ENCODE data around the gene PDE8A.
"Not testable (repeated sequence)": the region's sequence is repeated elsewhere in the genome, so short reads cannot be mapped to it uniquely, and the experiment has no call there.

The PDE8A gene

DNA sequence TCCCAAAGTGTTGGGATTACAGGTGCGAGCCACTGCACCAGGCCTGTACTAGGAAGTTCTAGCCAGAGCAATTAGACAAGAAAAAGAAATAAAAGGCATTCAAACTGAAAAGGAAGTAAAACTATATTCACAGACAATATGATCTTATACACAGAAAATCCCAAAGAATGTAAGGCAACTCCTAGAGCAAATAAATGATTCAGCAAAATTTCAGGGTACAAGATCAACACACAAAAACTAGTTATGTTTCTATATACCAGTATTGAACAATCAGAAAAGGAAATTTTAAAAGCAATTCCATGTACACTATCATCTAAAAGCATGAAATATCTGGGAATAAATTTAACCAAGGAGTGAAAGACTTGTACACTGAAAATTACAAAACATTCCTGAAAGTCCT is 180.6 kb downstream of the PDE8A start:
- Histone ChIP-seq H3K9ac (ENCODE audit: low read length) (no peak overlapping the region), H3K36me3 (ENCODE audit: control insufficient read depth, insufficient read depth, low read length) (no peaks in the 10 kb centered on the region), H3K9me3 (ENCODE audit: control insufficient read depth, low read length) (no peaks in the 10 kb centered on the region), H3K27me3 (ENCODE audit: control insufficient read depth, insufficient read depth, low read length) (no peaks in the 10 kb centered on the region), H3K4me3 (ENCODE audit: low read length) (no peak overlapping the region), H3K4me1 (ENCODE audit: control insufficient read depth, insufficient read depth, low read length) (no peaks in the 10 kb centered on the region)

DNA sequence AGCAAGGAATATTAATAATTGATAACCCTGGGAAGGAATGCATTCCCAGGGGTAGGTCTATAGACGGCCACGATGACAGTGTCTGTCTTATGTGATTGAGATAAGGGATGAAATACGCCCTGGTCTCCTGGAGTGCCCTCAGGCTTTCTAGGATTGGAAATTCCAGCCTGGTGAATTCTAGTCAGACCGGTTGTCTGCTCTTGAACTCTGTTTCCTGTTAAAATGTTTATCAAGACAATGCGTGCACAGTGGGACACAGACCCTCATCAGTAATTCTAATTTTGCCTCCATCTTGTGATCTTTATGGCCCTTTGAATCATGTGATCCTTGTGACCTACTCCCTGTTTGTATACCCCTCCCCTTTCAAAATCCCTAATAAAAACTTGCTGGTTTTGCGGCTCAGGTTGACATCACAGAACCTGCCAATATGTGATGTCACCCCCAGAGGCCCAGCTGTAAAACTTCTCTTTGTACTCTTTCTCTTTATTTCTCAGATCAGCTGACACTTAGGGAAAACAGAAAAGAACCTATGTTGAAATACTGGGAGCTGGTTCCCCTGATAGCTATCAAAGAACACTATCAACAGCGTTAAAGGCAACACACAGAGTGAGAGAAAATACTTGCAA is 183.3 kb downstream of the PDE8A start:
- H3K4me1 ChIP-seq (ENCODE audit: control insufficient read depth, insufficient read depth, low read length): no peaks in the 10 kb centered on the region
- no peaks in the 10 kb centered on the region for H3K36me3 ChIP-seq (ENCODE audit: control insufficient read depth, insufficient read depth, low read length)

DNA sequence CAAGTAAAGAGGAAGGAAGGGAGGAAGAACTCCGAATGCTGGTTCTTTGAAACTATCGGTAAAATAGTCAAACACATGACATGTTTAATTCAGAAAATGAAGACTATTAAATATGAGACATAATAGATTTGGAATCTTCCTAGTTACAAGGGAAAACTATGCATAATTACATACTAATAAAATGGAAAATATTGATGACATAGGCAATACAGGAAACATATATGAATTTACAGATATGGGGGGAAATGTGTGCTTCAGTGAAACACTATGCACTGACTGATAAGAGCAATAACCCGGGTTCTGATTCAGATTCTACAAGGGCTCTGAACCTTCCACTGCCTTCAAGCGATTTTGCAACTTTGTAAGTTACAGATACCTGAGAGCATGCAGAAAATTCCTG is 185.9 kb downstream of the PDE8A start:
- H3K4me1 ChIP-seq (ENCODE audit: control insufficient read depth, insufficient read depth, low read length): no peaks in the 10 kb centered on the region
- H3K9ac ChIP-seq (ENCODE audit: low read length): no peak overlapping the region
- H3K36me3 ChIP-seq (ENCODE audit: control insufficient read depth, insufficient read depth, low read length): no peaks in the 10 kb centered on the region
- no peaks in the 10 kb centered on the region for H3K27me3 ChIP-seq (ENCODE audit: control insufficient read depth, insufficient read depth, low read length)
- no peak overlapping the region for H3K4me3 ChIP-seq (ENCODE audit: low read length)
- H3K9me3 ChIP-seq (ENCODE audit: control insufficient read depth, low read length): no peaks in the 10 kb centered on the region

More for the DNA sequence above, 183.3 kb downstream of the PDE8A start:
- no peaks in the 10 kb centered on the region for H3K9me3 ChIP-seq (ENCODE audit: control insufficient read depth, low read length)
- H3K9ac ChIP-seq (ENCODE audit: low read length): no peak overlapping the region
- no peaks in the 10 kb centered on the region for H3K27me3 ChIP-seq (ENCODE audit: control insufficient read depth, insufficient read depth, low read length)
- no peak overlapping the region for H3K4me3 ChIP-seq (ENCODE audit: low read length)

DNA sequence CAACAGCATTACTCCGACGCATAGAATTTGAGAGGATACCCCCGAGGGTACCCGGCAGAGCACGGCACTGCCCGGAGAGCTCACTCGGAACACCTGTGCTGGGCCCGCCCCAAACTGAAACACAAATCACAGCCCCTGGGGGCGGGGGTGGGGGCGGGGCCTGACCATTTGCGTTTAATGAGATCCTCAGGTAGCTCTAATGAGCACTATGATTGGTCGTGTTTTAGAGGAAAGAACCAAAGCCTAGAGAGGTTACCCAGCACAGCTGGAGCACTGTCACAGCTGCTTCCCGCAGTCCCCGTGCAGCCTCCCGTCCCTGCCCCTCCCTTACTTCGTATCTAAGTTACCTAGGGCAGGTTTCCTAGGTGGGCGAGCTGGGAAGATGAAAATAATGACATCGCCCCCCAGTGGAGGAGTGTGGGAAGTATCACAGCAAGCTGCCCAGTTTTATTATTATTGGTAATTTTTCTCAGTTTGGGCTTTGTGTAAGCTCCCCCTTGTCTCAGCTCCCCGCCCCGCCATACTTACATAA is 187.1 kb downstream of the PDE8A start:
- Histone ChIP-seq H3K9me3 (ENCODE audit: control insufficient read depth, low read length) (no peaks in the 10 kb centered on the region), H3K27me3 (ENCODE audit: control insufficient read depth, insufficient read depth, low read length) (no peaks in the 10 kb centered on the region), H3K9ac (ENCODE audit: low read length) (peak overlapping the region; percentile 38), H3K4me3 (ENCODE audit: low read length) (no peak overlapping the region), H3K4me1 (ENCODE audit: control insufficient read depth, insufficient read depth, low read length) (no peaks in the 10 kb centered on the region), H3K36me3 (ENCODE audit: control insufficient read depth, insufficient read depth, low read length) (no peaks in the 10 kb centered on the region)

DNA sequence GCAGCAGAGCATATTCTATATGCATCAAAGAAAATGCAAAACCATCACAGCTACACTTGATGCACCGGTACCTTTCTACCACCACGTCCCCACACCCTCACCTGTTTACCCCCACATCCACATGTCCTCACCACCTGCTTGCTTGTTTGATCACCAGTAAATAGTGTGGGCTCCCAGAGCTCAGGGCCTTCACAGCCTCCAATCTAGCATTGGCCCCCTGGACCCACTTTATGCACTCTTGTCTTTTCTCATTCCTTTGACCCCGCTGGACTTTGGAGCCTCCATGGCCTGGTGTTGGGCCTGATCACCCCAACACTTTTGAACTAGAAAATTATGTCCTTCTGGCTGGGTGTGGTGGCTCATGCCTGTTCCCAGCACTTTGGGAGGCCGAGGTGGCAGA is 190.1 kb downstream of the PDE8A start:
- H3K9ac ChIP-seq (ENCODE audit: low read length): no peak overlapping the region
- H3K4me1 ChIP-seq (ENCODE audit: control insufficient read depth, insufficient read depth, low read length): no peaks in the 10 kb centered on the region
- no peaks in the 10 kb centered on the region for H3K9me3 ChIP-seq (ENCODE audit: control insufficient read depth, low read length)
- no peak overlapping the region for H3K4me3 ChIP-seq (ENCODE audit: low read length)
- no peaks in the 10 kb centered on the region for H3K27me3 ChIP-seq (ENCODE audit: control insufficient read depth, insufficient read depth, low read length)
- no peaks in the 10 kb centered on the region for H3K36me3 ChIP-seq (ENCODE audit: control insufficient read depth, insufficient read depth, low read length)

DNA sequence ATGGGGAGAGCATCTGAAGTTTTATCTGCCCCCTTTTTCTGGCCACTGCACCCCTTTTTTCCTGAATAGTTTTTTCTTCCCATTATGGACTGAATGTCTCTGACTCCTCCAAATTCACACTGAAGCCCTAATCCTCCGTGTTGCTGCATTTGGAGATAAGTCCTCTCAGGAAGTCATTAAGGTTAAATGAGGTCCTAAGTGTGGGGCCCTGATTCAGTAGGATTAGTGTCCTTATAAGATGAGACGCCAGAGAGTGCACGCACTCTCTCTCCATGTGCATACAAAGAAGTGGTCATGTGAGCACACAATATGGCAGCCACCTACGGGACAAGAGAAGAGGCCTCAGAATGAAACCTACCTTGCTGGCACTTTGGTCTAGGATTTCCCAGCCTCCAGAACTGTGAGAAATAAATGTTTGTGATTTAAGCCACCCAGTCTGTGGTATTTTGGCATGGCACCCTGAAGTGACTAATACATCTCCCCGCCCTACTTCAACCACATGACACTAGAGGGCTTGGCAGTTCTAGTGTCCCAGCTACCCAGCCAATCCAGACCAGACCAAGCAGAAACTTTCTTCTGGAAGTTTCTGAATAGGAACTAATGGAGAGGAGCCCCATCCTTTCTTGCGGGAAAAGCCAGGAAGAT is 191.3 kb downstream of the PDE8A start:
- no peaks in the 10 kb centered on the region for H3K9me3 ChIP-seq (ENCODE audit: control insufficient read depth, low read length)
- no peaks in the 10 kb centered on the region for H3K36me3 ChIP-seq (ENCODE audit: control insufficient read depth, insufficient read depth, low read length)
- H3K27me3 ChIP-seq (ENCODE audit: control insufficient read depth, insufficient read depth, low read length): no peaks in the 10 kb centered on the region
- H3K4me3 ChIP-seq (ENCODE audit: low read length): no peak overlapping the region
- H3K4me1 ChIP-seq (ENCODE audit: control insufficient read depth, insufficient read depth, low read length): no peaks in the 10 kb centered on the region
- H3K9ac ChIP-seq (ENCODE audit: low read length): no peak overlapping the region

DNA sequence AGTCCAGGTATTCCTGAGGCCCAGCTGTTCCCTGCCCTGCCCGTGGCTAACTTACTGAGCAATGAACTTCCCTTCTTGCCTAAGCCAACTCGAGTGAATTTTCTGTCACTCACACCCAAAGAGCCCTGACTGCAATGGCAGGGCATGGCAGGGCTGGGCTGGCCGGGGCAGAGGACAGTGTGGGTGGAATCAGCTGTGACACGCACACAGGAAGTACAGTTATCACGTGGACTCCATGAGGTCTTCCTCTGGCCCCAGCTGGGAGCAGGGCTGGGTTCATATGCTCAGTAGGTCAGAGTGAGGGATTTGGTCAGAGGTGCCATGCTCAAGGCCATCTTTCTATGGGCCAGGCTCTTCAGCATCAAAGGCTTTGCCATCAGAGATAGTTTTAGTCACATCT is 192.0 kb downstream of the PDE8A start:
- H3K9me3 ChIP-seq (ENCODE audit: control insufficient read depth, low read length); H3K36me3 ChIP-seq (ENCODE audit: control insufficient read depth, insufficient read depth, low read length); H3K4me3 ChIP-seq (ENCODE audit: low read length); H3K27me3 ChIP-seq (ENCODE audit: control insufficient read depth, insufficient read depth, low read length); H3K4me1 ChIP-seq (ENCODE audit: control insufficient read depth, insufficient read depth, low read length); H3K9ac ChIP-seq (ENCODE audit: low read length): not testable (repeated sequence)

DNA sequence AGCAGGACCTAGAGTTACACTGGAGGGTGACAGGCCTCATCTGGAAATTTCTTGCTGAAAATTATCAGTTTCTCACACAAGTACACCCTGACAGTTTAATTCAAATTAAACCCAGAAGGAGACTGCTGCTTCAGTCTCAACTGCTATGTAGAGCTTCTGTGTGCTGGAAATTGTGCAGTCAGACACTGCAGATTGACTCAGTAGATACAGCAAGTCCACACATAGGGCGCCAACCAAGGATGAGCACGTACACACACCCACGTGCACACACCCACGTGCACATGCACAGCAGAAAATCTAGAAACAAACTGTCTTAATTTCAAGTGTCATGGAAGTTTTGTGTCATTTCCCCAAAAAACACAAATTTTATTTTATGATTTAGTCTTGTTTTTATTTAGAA is 192.9 kb downstream of the PDE8A start:
- H3K27me3 ChIP-seq (ENCODE audit: control insufficient read depth, insufficient read depth, low read length): no peaks in the 10 kb centered on the region
- H3K4me1 ChIP-seq (ENCODE audit: control insufficient read depth, insufficient read depth, low read length): no peaks in the 10 kb centered on the region
- no peak overlapping the region for H3K4me3 ChIP-seq (ENCODE audit: low read length)
- no peak overlapping the region for H3K9ac ChIP-seq (ENCODE audit: low read length)
- no peaks in the 10 kb centered on the region for H3K9me3 ChIP-seq (ENCODE audit: control insufficient read depth, low read length)
- H3K36me3 ChIP-seq (ENCODE audit: control insufficient read depth, insufficient read depth, low read length): no peaks in the 10 kb centered on the region

DNA sequence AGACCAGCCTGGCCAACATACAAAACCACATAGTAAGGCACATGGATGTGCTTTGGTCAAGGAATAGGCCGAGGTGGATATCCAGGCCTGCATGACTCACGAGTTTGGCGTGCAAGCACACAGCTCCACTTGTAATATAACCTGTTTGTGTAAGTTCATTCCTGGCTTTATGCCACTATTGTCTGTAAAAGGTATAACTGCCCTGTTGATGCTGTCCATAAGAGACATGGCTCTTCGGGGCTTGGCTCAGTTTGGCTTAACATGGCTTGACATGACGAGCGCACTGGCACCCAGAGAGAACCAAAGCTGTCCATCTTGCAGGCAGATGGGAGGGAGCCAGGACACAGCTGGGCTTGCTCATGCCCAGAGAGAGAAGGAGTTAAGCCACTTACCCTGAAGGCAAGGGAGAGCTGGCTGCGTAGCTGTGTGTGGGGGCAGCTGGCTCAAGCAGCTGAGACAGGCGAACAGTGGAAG is 195.4 kb downstream of the PDE8A start:
- not testable (repeated sequence) for H3K9ac ChIP-seq (ENCODE audit: low read length); H3K4me3 ChIP-seq (ENCODE audit: low read length); H3K4me1 ChIP-seq (ENCODE audit: control insufficient read depth, insufficient read depth, low read length); H3K9me3 ChIP-seq (ENCODE audit: control insufficient read depth, low read length); H3K27me3 ChIP-seq (ENCODE audit: control insufficient read depth, insufficient read depth, low read length); H3K36me3 ChIP-seq (ENCODE audit: control insufficient read depth, insufficient read depth, low read length)

DNA sequence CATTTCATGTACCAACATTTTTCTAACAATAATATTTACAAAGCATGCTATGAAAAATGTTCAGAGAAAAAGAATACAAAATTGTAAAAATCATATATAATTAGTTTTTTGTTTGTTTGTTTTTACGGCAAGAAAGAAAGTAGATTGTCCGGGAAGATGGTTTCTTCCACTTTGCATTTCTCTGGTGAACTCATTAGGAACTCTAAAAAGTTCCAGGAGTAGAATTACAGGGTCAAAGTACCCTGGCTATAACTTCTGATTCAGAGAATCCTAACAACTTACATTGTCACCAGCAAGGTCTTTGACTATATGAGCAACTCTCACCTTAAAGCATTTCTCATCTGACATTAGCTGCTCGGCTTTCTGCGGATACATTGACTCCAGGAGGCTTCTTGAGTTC is 196.7 kb downstream of the PDE8A start:
- Histone ChIP-seq H3K9me3 (ENCODE audit: control insufficient read depth, low read length) (no peaks in the 10 kb centered on the region), H3K4me3 (ENCODE audit: low read length) (no peak overlapping the region), H3K36me3 (ENCODE audit: control insufficient read depth, insufficient read depth, low read length) (no peaks in the 10 kb centered on the region), H3K27me3 (ENCODE audit: control insufficient read depth, insufficient read depth, low read length) (no peaks in the 10 kb centered on the region), H3K9ac (ENCODE audit: low read length) (no peak overlapping the region), H3K4me1 (ENCODE audit: control insufficient read depth, insufficient read depth, low read length) (no peaks in the 10 kb centered on the region)

DNA sequence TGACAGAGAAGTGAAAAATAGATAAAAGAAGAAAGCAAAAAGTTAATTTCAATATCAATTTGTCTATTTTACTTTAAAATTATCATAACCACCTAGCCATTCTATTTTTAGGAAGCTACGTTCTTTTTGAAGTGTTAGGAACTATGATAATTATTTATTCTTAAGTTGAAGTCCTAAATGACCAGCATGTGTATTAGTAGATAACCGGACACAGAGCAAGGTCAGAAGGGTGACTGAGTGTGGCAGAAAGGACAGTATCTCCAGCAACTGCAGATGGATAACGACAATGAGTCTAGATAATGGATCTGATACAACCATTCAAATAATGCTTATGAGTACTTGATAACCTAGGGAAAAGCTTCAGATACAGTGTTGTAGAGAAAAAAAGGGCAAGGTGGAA is 198.0 kb downstream of the PDE8A start:
- Histone ChIP-seq H3K9ac (ENCODE audit: low read length) (no peak overlapping the region), H3K9me3 (ENCODE audit: control insufficient read depth, low read length) (no peaks in the 10 kb centered on the region), H3K36me3 (ENCODE audit: control insufficient read depth, insufficient read depth, low read length) (no peaks in the 10 kb centered on the region), H3K4me1 (ENCODE audit: control insufficient read depth, insufficient read depth, low read length) (no peaks in the 10 kb centered on the region), H3K27me3 (ENCODE audit: control insufficient read depth, insufficient read depth, low read length) (no peaks in the 10 kb centered on the region), H3K4me3 (ENCODE audit: low read length) (no peak overlapping the region)

DNA sequence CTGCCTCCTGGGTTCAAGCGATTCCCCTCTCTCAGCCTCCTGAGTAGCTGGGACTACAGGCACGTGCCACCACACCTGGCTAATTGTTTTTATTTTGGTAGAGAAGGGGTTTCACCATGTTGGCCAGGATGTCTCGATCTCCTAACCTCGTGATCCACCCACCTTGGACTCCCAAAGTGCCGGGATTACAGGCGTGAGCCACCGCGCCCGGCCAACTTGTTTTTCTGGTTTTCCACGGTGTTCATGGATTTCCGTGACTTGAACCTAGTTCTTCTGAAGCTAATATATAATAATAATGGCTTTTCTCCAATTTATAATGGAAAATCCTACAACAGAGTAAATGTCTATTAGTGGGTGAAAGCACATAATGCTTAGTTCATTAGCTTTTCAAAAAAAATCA is 203.7 kb downstream of the PDE8A start:
- not testable (repeated sequence) for H3K4me3 ChIP-seq (ENCODE audit: low read length); H3K9ac ChIP-seq (ENCODE audit: low read length); H3K36me3 ChIP-seq (ENCODE audit: control insufficient read depth, insufficient read depth, low read length); H3K9me3 ChIP-seq (ENCODE audit: control insufficient read depth, low read length); H3K27me3 ChIP-seq (ENCODE audit: control insufficient read depth, insufficient read depth, low read length); H3K4me1 ChIP-seq (ENCODE audit: control insufficient read depth, insufficient read depth, low read length)
